Panc1 (cell line): ENCODE data around the gene HHLA2. TPM values are rescaled to one million over a fixed set of nuclear protein-coding genes. Genes with fewer than 3 reads are reported as not detected.

Experiments used
- ATAC-seq: fragments of 200-7000 bp; cut with Tn5 transposase; 2 replicates; pipeline ENCODE4 v1.9.1; 2020; ENCODE audit warnings: mild to moderate bottlenecking, moderate library complexity
- BruUV-seq: library from RNA; stranded (reverse); fragments of 400-500 nt; replicated peaks from 2 replicates; lab custom pipeline; 2021; lab: Mats Ljungman, UMichigan
- CTCF ChIA-PET: fragments of 300-600 bp; sonication (Branson Sonifier 250); formaldehyde crosslinking; loops from one replicate; lab custom pipeline; 2022; ENCODE audit warnings: antibody characterized with exemption; lab: Charles Lee
- POLR2A ChIA-PET: fragments of 300-600 bp; sonication (Branson Sonifier 250); formaldehyde crosslinking; loops from one replicate; lab custom pipeline; 2022; ENCODE audit warnings: antibody characterized with exemption; lab: Charles Lee
- DNase-seq: peaks from one replicate; pipeline ENCODE4 v3.0.0-alpha.2; 2010; ENCODE audit warnings: low read depth, low spot score
- H3K27ac ChIP-seq: 2 replicates; pipeline ENCODE4 v1.5.1; 2011; ENCODE audit warnings: mild to moderate bottlenecking, low read length, inconsistent platforms
- H3K27me3 ChIP-seq: fragments of 200-500 bp; sonication (Bioruptor generic); 2 replicates; pipeline ENCODE4 v1.6.0; 2014; ENCODE audit warnings: low read length, inconsistent platforms; ENCODE audit not compliant: control insufficient read depth, insufficient read depth
- H3K36me3 ChIP-seq: fragments of 200-500 bp; sonication (Bioruptor generic); 2 replicates; pipeline ENCODE4 v1.5.1; 2014; ENCODE audit warnings: inconsistent platforms, mild to moderate bottlenecking, low read length, moderate library complexity; ENCODE audit not compliant: control insufficient read depth, insufficient read depth
- H3K4me1 ChIP-seq: 2 replicates; pipeline ENCODE4 v1.5.1; 2011; ENCODE audit warnings: inconsistent platforms, mild to moderate bottlenecking, low read length, moderate library complexity; ENCODE audit not compliant: control insufficient read depth, insufficient read depth
- H3K4me3 ChIP-seq, 2 experiments: 2 replicates each; pipeline ENCODE4 v1.5.1; 2011 to 2012; ENCODE audit warnings: low read depth in 2 of 2, low read length in 2 of 2, mild to moderate bottlenecking in 2 of 2, inconsistent platforms in 1 of 2, moderate library complexity in 1 of 2
- H3K9me3 ChIP-seq: fragments of 200-500 bp; sonication (Bioruptor generic); 2 replicates; pipeline ENCODE4 v1.5.1; 2014; ENCODE audit warnings: low read depth, mild to moderate bottlenecking, inconsistent platforms, low read length, moderate library complexity; ENCODE audit not compliant: control insufficient read depth, insufficient read depth
- POLR2AphosphoS5 ChIP-seq: IDR thresholded peaks from 2 replicates; pipeline ENCODE4 v1.6.1; 2012; ENCODE audit warnings: mild to moderate bottlenecking, low read depth, low read length, moderate library complexity
- SIN3A ChIP-seq: IDR thresholded peaks from 2 replicates; pipeline ENCODE4 v1.6.1; 2012; ENCODE audit warnings: low read depth, mild to moderate bottlenecking, low read length, moderate library complexity, borderline replicate concordance; ENCODE audit not compliant: insufficient read depth
- TCF7L2 ChIP-seq: IDR thresholded peaks from 2 replicates; pipeline ENCODE4 v1.6.1; 2011; ENCODE audit warnings: mild to moderate bottlenecking, low read depth, low read length, inconsistent platforms
- in situ Hi-C: cut with HindIII; loops from 2 replicates; pipeline ENCODE4 v1.10.0; 2016; ENCODE audit warnings: low sequenced_read_pairs, low pct_unique_long_range_greater_than_20kb
- intact Hi-C: fragments of 100-400 bp; cut with micrococcal nuclease; formaldehyde crosslinking; loops from one replicate; pipeline ENCODE4 v1.10.0; 2022; ENCODE audit not compliant: unreplicated experiment
- total RNA-seq: library from RNA; stranded (reverse); gene quantifications from one replicate; pipeline ENCODE4 v1.2.1, GENCODE V29; 2021; ENCODE audit not compliant: unreplicated experiment
- TF ChIP-seq, protein P1 (sequence below), 2 experiments: IDR thresholded peaks; 2 replicates each; pipeline ENCODE4 v1.6.1; 2011 to 2012; ENCODE audit warnings: low read depth in 2 of 2, control low read depth in 1 of 2, low read length in 1 of 2, mild to moderate bottlenecking in 1 of 2, moderate library complexity in 1 of 2; ENCODE audit not compliant: insufficient read depth in 1 of 2
- TF ChIP-seq, protein P2 (sequence below): fragments of 450-650 bp; IDR thresholded peaks from 2 replicates; pipeline ENCODE4 v1.5.1; 2017; ENCODE audit warnings: mild to moderate bottlenecking

The HHLA2 gene
- total RNA-seq, 1 experiment from 2014 or later: not detected

DNA sequence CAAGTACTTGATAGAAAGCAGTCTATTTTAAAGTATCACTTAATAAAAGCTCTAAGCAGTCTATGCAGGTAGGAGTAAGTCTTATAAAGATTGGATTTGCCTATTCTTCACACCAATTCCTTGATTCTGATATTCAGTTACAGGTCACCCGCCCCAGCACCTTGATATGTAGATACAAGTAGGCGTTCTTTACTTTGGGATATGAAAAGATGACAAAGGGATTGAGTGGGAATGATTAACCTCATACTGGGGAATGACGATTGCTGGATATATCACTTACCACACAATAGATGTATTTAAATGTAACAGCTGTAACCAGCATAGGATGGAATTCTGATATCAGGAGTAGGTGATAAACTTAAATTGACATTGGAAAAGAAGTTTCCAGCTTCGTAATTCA is 47.1 kb downstream of the HHLA2 start:
- TF ChIP-seq, protein P1, sequence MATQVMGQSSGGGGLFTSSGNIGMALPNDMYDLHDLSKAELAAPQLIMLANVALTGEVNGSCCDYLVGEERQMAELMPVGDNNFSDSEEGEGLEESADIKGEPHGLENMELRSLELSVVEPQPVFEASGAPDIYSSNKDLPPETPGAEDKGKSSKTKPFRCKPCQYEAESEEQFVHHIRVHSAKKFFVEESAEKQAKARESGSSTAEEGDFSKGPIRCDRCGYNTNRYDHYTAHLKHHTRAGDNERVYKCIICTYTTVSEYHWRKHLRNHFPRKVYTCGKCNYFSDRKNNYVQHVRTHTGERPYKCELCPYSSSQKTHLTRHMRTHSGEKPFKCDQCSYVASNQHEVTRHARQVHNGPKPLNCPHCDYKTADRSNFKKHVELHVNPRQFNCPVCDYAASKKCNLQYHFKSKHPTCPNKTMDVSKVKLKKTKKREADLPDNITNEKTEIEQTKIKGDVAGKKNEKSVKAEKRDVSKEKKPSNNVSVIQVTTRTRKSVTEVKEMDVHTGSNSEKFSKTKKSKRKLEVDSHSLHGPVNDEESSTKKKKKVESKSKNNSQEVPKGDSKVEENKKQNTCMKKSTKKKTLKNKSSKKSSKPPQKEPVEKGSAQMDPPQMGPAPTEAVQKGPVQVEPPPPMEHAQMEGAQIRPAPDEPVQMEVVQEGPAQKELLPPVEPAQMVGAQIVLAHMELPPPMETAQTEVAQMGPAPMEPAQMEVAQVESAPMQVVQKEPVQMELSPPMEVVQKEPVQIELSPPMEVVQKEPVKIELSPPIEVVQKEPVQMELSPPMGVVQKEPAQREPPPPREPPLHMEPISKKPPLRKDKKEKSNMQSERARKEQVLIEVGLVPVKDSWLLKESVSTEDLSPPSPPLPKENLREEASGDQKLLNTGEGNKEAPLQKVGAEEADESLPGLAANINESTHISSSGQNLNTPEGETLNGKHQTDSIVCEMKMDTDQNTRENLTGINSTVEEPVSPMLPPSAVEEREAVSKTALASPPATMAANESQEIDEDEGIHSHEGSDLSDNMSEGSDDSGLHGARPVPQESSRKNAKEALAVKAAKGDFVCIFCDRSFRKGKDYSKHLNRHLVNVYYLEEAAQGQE (IDR thresholded peaks at IDR 0.05; ENCODE audit: insufficient read depth in 1 of 2, low read depth in 2 of 2, low read length in 1 of 2): no peak
- TF ChIP-seq POLR2AphosphoS5: no peak
- no peak for TF ChIP-seq SIN3A
- TF ChIP-seq TCF7L2: no peak
- TF ChIP-seq, protein P2, sequence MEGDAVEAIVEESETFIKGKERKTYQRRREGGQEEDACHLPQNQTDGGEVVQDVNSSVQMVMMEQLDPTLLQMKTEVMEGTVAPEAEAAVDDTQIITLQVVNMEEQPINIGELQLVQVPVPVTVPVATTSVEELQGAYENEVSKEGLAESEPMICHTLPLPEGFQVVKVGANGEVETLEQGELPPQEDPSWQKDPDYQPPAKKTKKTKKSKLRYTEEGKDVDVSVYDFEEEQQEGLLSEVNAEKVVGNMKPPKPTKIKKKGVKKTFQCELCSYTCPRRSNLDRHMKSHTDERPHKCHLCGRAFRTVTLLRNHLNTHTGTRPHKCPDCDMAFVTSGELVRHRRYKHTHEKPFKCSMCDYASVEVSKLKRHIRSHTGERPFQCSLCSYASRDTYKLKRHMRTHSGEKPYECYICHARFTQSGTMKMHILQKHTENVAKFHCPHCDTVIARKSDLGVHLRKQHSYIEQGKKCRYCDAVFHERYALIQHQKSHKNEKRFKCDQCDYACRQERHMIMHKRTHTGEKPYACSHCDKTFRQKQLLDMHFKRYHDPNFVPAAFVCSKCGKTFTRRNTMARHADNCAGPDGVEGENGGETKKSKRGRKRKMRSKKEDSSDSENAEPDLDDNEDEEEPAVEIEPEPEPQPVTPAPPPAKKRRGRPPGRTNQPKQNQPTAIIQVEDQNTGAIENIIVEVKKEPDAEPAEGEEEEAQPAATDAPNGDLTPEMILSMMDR: no peak
- ChIA-PET CTCF (no interaction called here), POLR2A (no interaction called here)
- Histone ChIP-seq H3K27ac (no peak overlapping the region), H3K27me3 (no peaks in the 10 kb centered on the region), H3K4me1 (no peaks in the 10 kb centered on the region), H3K9me3 (no peaks in the 10 kb centered on the region), H3K36me3 (no peaks in the 10 kb centered on the region), H3K4me3 (no peak overlapping the region)
- DNase-seq: no peak
- no peak for ATAC-seq
- intact Hi-C loops (no loop called here), in situ Hi-C loops (no loop called here)
- no TSS peak for BruUV-seq

GRCh38 chr3:108345492-108346205 is 49.3 kb downstream of the HHLA2 start:
- TF ChIP-seq, protein P2: no peak
- DNase-seq: no peak
- Histone ChIP-seq H3K4me1 (no peaks in the 10 kb centered on the region), H3K27me3 (no peaks in the 10 kb centered on the region), H3K36me3 (no peaks in the 10 kb centered on the region), H3K4me3 (no peak overlapping the region), H3K27ac (no peak overlapping the region), H3K9me3 (no peaks in the 10 kb centered on the region)
- ChIA-PET POLR2A (no interaction called here), CTCF (no interaction called here)
- ATAC-seq: no peak
- in situ Hi-C loops (no loop called here), intact Hi-C loops (no loop called here)
- no TSS peak for BruUV-seq
